HepG2 (cell line): ENCODE data around the gene INO80E. TPM values are rescaled to one million over a fixed set of nuclear protein-coding genes. Genes with fewer than 3 reads are reported as not detected.

Source experiments
- ARNTL ChIP-seq: sonication (generic); formaldehyde crosslinking; IDR thresholded peaks from 2 replicates; pipeline ENCODE4 v1.4.0; 2020; ENCODE audit warnings: mild to moderate bottlenecking, missing genetic modification reagents
- FOSL1 ChIP-seq: sonication (generic); formaldehyde crosslinking; IDR thresholded peaks from 2 replicates; pipeline ENCODE4 v1.9.0; 2021; ENCODE audit warnings: missing genetic modification reagents, borderline replicate concordance
- HOXA3 ChIP-seq: sonication (generic); formaldehyde crosslinking; IDR thresholded peaks from 2 replicates; pipeline ENCODE4 v1.5.0; 2020; ENCODE audit warnings: missing genetic modification reagents
- LRRFIP1 ChIP-seq: sonication (generic); formaldehyde crosslinking; conservative IDR thresholded peaks from 2 replicates; pipeline ENCODE4 v1.4.0; 2020; ENCODE audit warnings: missing genetic modification reagents
- NCOA1 ChIP-seq: sonication (generic); formaldehyde crosslinking; IDR thresholded peaks from 2 replicates; pipeline ENCODE4 v1.9.0; 2021; ENCODE audit warnings: missing genetic modification reagents
- NFIB ChIP-seq: sonication (generic); formaldehyde crosslinking; IDR thresholded peaks from 2 replicates; pipeline ENCODE4 v1.9.0; 2021; ENCODE audit warnings: missing genetic modification reagents, mild to moderate bottlenecking, borderline replicate concordance
- THRA ChIP-seq: sonication (generic); formaldehyde crosslinking; IDR thresholded peaks from 2 replicates; pipeline ENCODE4 v1.4.0; 2020; ENCODE audit warnings: missing genetic modification reagents, borderline replicate concordance
- UBTF ChIP-seq: sonication (generic); formaldehyde crosslinking; IDR thresholded peaks from 2 replicates; pipeline ENCODE4 v1.4.0; 2020; ENCODE audit warnings: mild to moderate bottlenecking, missing genetic modification reagents
- ZBTB34 ChIP-seq: sonication (generic); formaldehyde crosslinking; IDR thresholded peaks from 2 replicates; pipeline ENCODE4 v1.8.0; 2022; ENCODE audit warnings: mild to moderate bottlenecking, missing genetic modification reagents
- ZFP37 ChIP-seq: sonication (generic); formaldehyde crosslinking; IDR thresholded peaks from 2 replicates; pipeline ENCODE4 v1.4.0; 2020; ENCODE audit warnings: missing genetic modification reagents, borderline replicate concordance
- ZNF101 ChIP-seq: sonication (generic); formaldehyde crosslinking; IDR thresholded peaks from 2 replicates; pipeline ENCODE4 v1.4.0; 2020; ENCODE audit warnings: mild to moderate bottlenecking, low read depth, missing genetic modification reagents, borderline replicate concordance
- ZNF331 ChIP-seq: sonication (generic); formaldehyde crosslinking; IDR thresholded peaks from 2 replicates; pipeline ENCODE4 v1.4.0; 2020; ENCODE audit warnings: missing genetic modification reagents
- ZNF546 ChIP-seq: sonication (generic); formaldehyde crosslinking; conservative IDR thresholded peaks from 2 replicates; pipeline ENCODE4 v1.8.1; 2023; ENCODE audit warnings: mild to moderate bottlenecking, missing genetic modification reagents
- ZNF563 ChIP-seq: sonication (generic); formaldehyde crosslinking; IDR thresholded peaks from 2 replicates; pipeline ENCODE4 v1.8.0; 2022; ENCODE audit warnings: mild to moderate bottlenecking, moderate library complexity, missing genetic modification reagents
- ZNF747 ChIP-seq: sonication (generic); formaldehyde crosslinking; IDR thresholded peaks from 2 replicates; pipeline ENCODE4 v1.8.1; 2023; ENCODE audit warnings: missing genetic modification reagents, mild to moderate bottlenecking, borderline replicate concordance
- ZSCAN20 ChIP-seq: sonication (generic); formaldehyde crosslinking; IDR thresholded peaks from 2 replicates; pipeline ENCODE4 v1.4.0; 2020; ENCODE audit warnings: missing genetic modification reagents, mild to moderate bottlenecking, borderline replicate concordance
- polyA plus RNA-seq, 8 experiments: library from polyadenylated mRNA; depleted of rRNA in 3 of 8; stranded (reverse) in 7 of 8; unstranded in 1 of 8; fragments of >200 nt; fragmentation: Illumina TruSeq in 4 of 8; extraction: Trizol in 4 of 8; gene quantifications; 2 replicates each; pipeline versions ENCODE4 v1.2.1 to v1.2.3, GENCODE V29; 2011 to 2016; ENCODE audit warnings: low read depth in 4 of 8, missing spikeins in 1 of 8, mixed read lengths in 1 of 8; ENCODE audit not compliant: insufficient read depth in 1 of 8
- total RNA-seq, 5 experiments: library from RNA; depleted of rRNA; stranded (reverse); fragments of >200 nt; fragmentation: Illumina TruSeq; extraction: Trizol; gene quantifications; 2 replicates each; pipeline ENCODE4 v1.2.3, GENCODE V29; 2016; ENCODE audit warnings: low read depth in 1 of 5
- TF ChIP-seq, protein P1 (sequence below): sonication (generic); formaldehyde crosslinking; IDR thresholded peaks from 2 replicates; pipeline ENCODE4 v1.5.0; 2020; ENCODE audit warnings: missing genetic modification reagents
- TF ChIP-seq, protein P2 (sequence below): sonication (generic); formaldehyde crosslinking; IDR thresholded peaks from 2 replicates; pipeline ENCODE4 v1.5.1; 2020; ENCODE audit warnings: mild to moderate bottlenecking, missing genetic modification reagents, moderate library complexity

Gene INO80E
- total and polyA plus RNA-seq, 2 of the 13 experiments (the other 11 are each of a cell fraction or from before 2014, with no cell fraction given), result 25.8 to 45.6 TPM

- TF ChIP-seq ZNF546 (no peak; the same call in 1 of the 2 replicates), ZNF747 (CRISPR knock-in tag) (peak; percentile 81), ZNF563 (CRISPR knock-in tag) (peak; percentile 86), LRRFIP1 (no peak), THRA (CRISPR knock-in tag) (no peak; the same call in 1 of the 2 replicates), UBTF (no peak; the same call in 1 of the 2 replicates), ZSCAN20 (CRISPR knock-in tag) (no peak), NFIB (CRISPR knock-in tag) (no peak), ZFP37 (peak; percentile 77; the same call in 1 of the 2 replicates), ZNF101 (CRISPR knock-in tag) (no peak), HOXA3 (CRISPR knock-in tag) (peak; percentile 72), ZNF331 (peak; percentile 60; the same call in 1 of the 2 replicates), ZBTB34 (CRISPR knock-in tag) (peak; percentile 53; the same call in 1 of the 2 replicates), FOSL1 (CRISPR knock-in tag) (no peak), NCOA1 (CRISPR knock-in tag) (peak; percentile 84; the same call in 1 of the 2 replicates), ARNTL (0 out of 2 replicates have a peak, but pooled peaks have one; percentile 28)
- TF ChIP-seq, protein P1, sequence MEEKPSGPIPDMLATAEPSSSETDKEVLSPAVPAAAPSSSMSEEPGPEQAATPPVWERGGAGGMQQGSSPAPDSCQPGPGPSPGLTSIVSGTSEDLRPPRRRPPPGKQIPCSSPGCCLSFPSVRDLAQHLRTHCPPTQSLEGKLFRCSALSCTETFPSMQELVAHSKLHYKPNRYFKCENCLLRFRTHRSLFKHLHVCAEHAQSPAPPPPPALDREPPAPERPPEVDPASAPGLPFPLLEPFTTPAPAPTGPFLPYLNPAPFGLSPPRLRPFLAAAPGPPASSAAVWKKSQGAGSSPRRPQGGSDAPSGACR (CRISPR knock-in tag), result no peak
- TF ChIP-seq, protein P2, sequence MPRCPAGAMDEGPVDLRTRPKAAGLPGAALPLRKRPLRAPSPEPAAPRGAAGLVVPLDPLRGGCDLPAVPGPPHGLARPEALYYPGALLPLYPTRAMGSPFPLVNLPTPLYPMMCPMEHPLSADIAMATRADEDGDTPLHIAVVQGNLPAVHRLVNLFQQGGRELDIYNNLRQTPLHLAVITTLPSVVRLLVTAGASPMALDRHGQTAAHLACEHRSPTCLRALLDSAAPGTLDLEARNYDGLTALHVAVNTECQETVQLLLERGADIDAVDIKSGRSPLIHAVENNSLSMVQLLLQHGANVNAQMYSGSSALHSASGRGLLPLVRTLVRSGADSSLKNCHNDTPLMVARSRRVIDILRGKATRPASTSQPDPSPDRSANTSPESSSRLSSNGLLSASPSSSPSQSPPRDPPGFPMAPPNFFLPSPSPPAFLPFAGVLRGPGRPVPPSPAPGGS (CRISPR knock-in tag), result no peak; the same call in 1 of the 2 replicates
Measured at GRCh38 chr16:29961479-29962343, 34.3 kb upstream of the INO80E start, which contains the start of gene TMEM219 (continued).
